ENCODE measurements around the gene ATF7IP.

The ATF7IP gene

DNA sequence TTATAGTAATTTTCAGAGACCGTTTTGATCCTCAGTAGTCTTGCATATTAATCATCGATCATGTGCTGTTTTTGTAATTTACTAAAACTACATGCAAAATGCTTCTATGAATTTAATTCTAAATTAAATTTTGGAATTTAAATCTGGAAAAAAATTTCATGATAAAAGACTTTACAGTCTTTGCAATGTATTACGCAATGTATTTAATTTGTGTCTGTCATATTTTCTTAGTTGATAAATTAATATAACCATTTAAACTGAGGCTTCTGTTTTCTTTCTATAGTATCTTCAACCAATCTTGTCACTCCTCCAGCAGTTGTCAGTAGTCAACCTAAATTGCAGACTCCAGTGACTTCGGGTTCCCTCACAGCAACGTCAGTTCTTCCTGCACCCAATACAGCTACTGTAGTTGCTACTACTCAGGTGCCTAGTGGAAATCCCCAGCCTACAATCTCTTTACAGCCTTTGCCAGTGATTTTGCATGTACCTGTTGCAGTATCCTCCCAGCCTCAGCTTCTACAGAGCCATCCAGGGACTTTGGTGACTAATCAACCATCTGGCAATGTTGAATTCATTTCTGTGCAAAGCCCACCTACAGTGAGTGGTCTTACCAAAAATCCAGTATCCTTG, 94.8 kb downstream of the ATF7IP start:
- TF ChIP-seq POLR2AphosphoS5 (IDR thresholded peaks at IDR 0.05; ENCODE audit: low read depth, low read length) (no peak), TAF1 (IDR thresholded peaks at IDR 0.05; ENCODE audit: borderline replicate concordance, insufficient read depth, low read length) (no peak), SIN3A (IDR thresholded peaks at IDR 0.05; ENCODE audit: borderline replicate concordance, insufficient read depth, low read length) (no peak), FOXP2 (optimal IDR thresholded peaks at IDR 0.05; ENCODE audit: borderline replicate concordance, extremely low read depth, extremely low read length, insufficient read depth) (no peak)
- TF ChIP-seq, protein P1, sequence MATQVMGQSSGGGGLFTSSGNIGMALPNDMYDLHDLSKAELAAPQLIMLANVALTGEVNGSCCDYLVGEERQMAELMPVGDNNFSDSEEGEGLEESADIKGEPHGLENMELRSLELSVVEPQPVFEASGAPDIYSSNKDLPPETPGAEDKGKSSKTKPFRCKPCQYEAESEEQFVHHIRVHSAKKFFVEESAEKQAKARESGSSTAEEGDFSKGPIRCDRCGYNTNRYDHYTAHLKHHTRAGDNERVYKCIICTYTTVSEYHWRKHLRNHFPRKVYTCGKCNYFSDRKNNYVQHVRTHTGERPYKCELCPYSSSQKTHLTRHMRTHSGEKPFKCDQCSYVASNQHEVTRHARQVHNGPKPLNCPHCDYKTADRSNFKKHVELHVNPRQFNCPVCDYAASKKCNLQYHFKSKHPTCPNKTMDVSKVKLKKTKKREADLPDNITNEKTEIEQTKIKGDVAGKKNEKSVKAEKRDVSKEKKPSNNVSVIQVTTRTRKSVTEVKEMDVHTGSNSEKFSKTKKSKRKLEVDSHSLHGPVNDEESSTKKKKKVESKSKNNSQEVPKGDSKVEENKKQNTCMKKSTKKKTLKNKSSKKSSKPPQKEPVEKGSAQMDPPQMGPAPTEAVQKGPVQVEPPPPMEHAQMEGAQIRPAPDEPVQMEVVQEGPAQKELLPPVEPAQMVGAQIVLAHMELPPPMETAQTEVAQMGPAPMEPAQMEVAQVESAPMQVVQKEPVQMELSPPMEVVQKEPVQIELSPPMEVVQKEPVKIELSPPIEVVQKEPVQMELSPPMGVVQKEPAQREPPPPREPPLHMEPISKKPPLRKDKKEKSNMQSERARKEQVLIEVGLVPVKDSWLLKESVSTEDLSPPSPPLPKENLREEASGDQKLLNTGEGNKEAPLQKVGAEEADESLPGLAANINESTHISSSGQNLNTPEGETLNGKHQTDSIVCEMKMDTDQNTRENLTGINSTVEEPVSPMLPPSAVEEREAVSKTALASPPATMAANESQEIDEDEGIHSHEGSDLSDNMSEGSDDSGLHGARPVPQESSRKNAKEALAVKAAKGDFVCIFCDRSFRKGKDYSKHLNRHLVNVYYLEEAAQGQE (IDR thresholded peaks at IDR 0.05; ENCODE audit: insufficient read depth in 1 of 2, low read depth in 2 of 2, low read length in 2 of 2): no peak

DNA sequence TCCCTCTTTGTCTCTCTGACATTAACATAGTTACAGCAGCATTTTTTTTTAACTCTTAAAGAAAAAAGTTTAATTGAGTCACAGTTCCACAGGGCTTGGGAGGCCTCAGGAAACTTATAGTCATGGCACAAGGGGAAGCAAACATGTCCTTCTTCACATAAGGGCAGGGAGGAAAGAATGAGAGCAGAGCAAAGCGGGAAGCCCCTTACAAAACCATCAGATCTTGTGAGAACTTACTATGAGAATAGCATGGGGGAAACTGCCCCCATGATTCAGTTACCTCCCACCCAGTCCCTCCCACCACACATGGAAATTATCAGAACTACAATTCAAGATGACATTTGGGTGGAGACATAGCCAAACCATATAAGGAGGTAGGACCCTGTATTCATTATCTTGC, 106.0 kb downstream of the ATF7IP start:
- TF ChIP-seq SIN3A (IDR thresholded peaks at IDR 0.05; ENCODE audit: borderline replicate concordance, insufficient read depth, low read length): no peak
- no peak for TF ChIP-seq FOXP2 (optimal IDR thresholded peaks at IDR 0.05; ENCODE audit: borderline replicate concordance, extremely low read depth, extremely low read length, insufficient read depth)
- no peak for TF ChIP-seq TAF1 (IDR thresholded peaks at IDR 0.05; ENCODE audit: borderline replicate concordance, insufficient read depth, low read length)
- TF ChIP-seq, protein P1 (IDR thresholded peaks at IDR 0.05; ENCODE audit: insufficient read depth in 1 of 2, low read depth in 2 of 2, low read length in 2 of 2): no peak
- no peak for TF ChIP-seq POLR2AphosphoS5 (IDR thresholded peaks at IDR 0.05; ENCODE audit: low read depth, low read length)

- TF ChIP-seq TAF1 (IDR thresholded peaks at IDR 0.05; ENCODE audit: borderline replicate concordance, insufficient read depth, low read length) (no peak), POLR2AphosphoS5 (IDR thresholded peaks at IDR 0.05; ENCODE audit: low read depth, low read length) (no peak), SIN3A (IDR thresholded peaks at IDR 0.05; ENCODE audit: borderline replicate concordance, insufficient read depth, low read length) (no peak)
Measured at GRCh38 chr12:14473707-14474287, 108.3 kb downstream of the ATF7IP start.

- TF ChIP-seq FOXP2 (optimal IDR thresholded peaks at IDR 0.05; ENCODE audit: borderline replicate concordance, extremely low read depth, extremely low read length, insufficient read depth) (no peak), TAF1 (IDR thresholded peaks at IDR 0.05; ENCODE audit: borderline replicate concordance, insufficient read depth, low read length) (no peak), POLR2AphosphoS5 (IDR thresholded peaks at IDR 0.05; ENCODE audit: low read depth, low read length) (no peak), SIN3A (IDR thresholded peaks at IDR 0.05; ENCODE audit: borderline replicate concordance, insufficient read depth, low read length) (no peak)
- TF ChIP-seq, protein P1 (IDR thresholded peaks at IDR 0.05; ENCODE audit: insufficient read depth in 1 of 2, low read depth in 2 of 2, low read length in 2 of 2): no peak
Measured at GRCh38 chr12:14479004-14479403, 113.5 kb downstream of the ATF7IP start.

DNA sequence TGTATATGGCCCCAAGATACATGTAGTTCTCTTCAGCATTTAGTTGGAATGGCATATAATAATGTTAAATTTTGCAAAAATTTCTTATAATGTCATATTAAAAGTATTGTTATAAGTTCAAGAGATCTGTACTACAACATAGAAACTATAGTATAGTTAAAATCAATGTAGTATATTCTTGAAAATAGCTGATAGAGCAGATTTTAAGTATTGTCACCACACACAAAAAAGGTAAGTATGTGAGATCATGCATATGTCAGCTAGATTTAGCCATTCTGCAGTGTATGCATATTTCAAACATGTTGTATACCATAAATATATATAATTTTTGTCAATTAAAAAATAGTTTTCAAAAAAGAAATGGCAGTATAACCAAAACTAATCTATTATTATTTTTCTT, 115.7 kb downstream of the ATF7IP start:
- TF ChIP-seq, protein P1 (IDR thresholded peaks at IDR 0.05; ENCODE audit: insufficient read depth in 1 of 2, low read depth in 2 of 2, low read length in 2 of 2): no peak
- TF ChIP-seq SIN3A (IDR thresholded peaks at IDR 0.05; ENCODE audit: borderline replicate concordance, insufficient read depth, low read length) (no peak), POLR2AphosphoS5 (IDR thresholded peaks at IDR 0.05; ENCODE audit: low read depth, low read length) (no peak), TAF1 (IDR thresholded peaks at IDR 0.05; ENCODE audit: borderline replicate concordance, insufficient read depth, low read length) (no peak), FOXP2 (optimal IDR thresholded peaks at IDR 0.05; ENCODE audit: borderline replicate concordance, extremely low read depth, extremely low read length, insufficient read depth) (no peak)
